HUES6 (cell line): Measurements from ENCODE around the gene ZNF732.
"Not testable (repeated sequence)": the region's sequence is repeated elsewhere in the genome, so short reads cannot be mapped to it uniquely, and the experiment has no call there.

Experiments
- H3K27ac ChIP-seq: 2 replicates; pipeline ENCODE4 v1.7.0; 2013; ENCODE audit warnings: low read depth, mild to moderate bottlenecking, low read length, inconsistent platforms
- H3K27me3 ChIP-seq: 2 replicates; pipeline ENCODE4 v1.6.1; 2013; ENCODE audit warnings: low read length; ENCODE audit not compliant: control insufficient read depth, insufficient read depth
- H3K36me3 ChIP-seq: 2 replicates; pipeline ENCODE4 v1.6.1; 2013; ENCODE audit warnings: low read length; ENCODE audit not compliant: control insufficient read depth, insufficient read depth
- H3K4me1 ChIP-seq: 2 replicates; pipeline ENCODE4 v1.6.1; 2013; ENCODE audit warnings: low read length; ENCODE audit not compliant: control insufficient read depth, insufficient read depth
- H3K4me3 ChIP-seq: 2 replicates; pipeline ENCODE4 v1.5.1; 2013; ENCODE audit warnings: low read depth, low read length
- H3K9ac ChIP-seq: one replicate; pipeline ENCODE4 v1.6.1; 2013; ENCODE audit warnings: mild to moderate bottlenecking, low read length
- H3K9me3 ChIP-seq: 2 replicates; pipeline ENCODE4 v1.6.1; 2013; ENCODE audit warnings: low read depth, low read length; ENCODE audit not compliant: control insufficient read depth, insufficient read depth

The ZNF732 gene

GRCh38 chr4:252065-252601 is 53.1 kb downstream of the ZNF732 start:
- Histone ChIP-seq H3K27me3 (no peaks in the 10 kb centered on the region), H3K4me3 (no peak overlapping the region), H3K36me3 (peaks cover 15% of the 10 kb centered on the region; the same call in 1 of the 2 replicates), H3K4me1 (no peaks in the 10 kb centered on the region), H3K9ac (no peak overlapping the region), H3K9me3 (peaks cover 66% of the 10 kb centered on the region), H3K27ac (no peak overlapping the region)

GRCh38 chr4:244471-244870 is 60.8 kb downstream of the ZNF732 start:
- Histone ChIP-seq H3K9ac (no peak overlapping the region), H3K27ac (no peak overlapping the region), H3K9me3 (peaks cover 51% of the 10 kb centered on the region), H3K36me3 (peaks cover 3% of the 10 kb centered on the region; the same call in 1 of the 2 replicates), H3K27me3 (no peaks in the 10 kb centered on the region), H3K4me3 (no peak overlapping the region), H3K4me1 (no peaks in the 10 kb centered on the region)

GRCh38 chr4:243426-243825 is 61.8 kb downstream of the ZNF732 start:
- H3K27ac ChIP-seq, result no peak overlapping the region
- no peak overlapping the region for H3K9ac ChIP-seq
- H3K9me3 ChIP-seq, result peaks cover 53% of the 10 kb centered on the region
- H3K27me3 ChIP-seq, result no peaks in the 10 kb centered on the region
- H3K4me1 ChIP-seq, result no peaks in the 10 kb centered on the region
- H3K36me3 ChIP-seq, result peaks cover 3% of the 10 kb centered on the region; the same call in 1 of the 2 replicates
- H3K4me3 ChIP-seq, result no peak overlapping the region

- Histone ChIP-seq H3K27ac (no peak overlapping the region), H3K9ac (no peak overlapping the region), H3K4me3 (no peak overlapping the region)
Measured at GRCh38 chr4:242121-242848, 63.0 kb downstream of the ZNF732 start.

GRCh38 chr4:241411-241810 is 63.9 kb downstream of the ZNF732 start:
- not testable (repeated sequence) for H3K27me3 ChIP-seq, H3K36me3 ChIP-seq, H3K4me1 ChIP-seq, H3K9ac ChIP-seq, H3K4me3 ChIP-seq, H3K27ac ChIP-seq
- H3K9me3 ChIP-seq, result peaks cover 44% of the 10 kb centered on the region

More at GRCh38 chr4:242121-242848, 63.0 kb downstream of the ZNF732 start:
- Histone ChIP-seq H3K27me3 (no peaks in the 10 kb centered on the region), H3K36me3 (peaks cover 3% of the 10 kb centered on the region; the same call in 1 of the 2 replicates), H3K4me1 (no peaks in the 10 kb centered on the region), H3K9me3 (peaks cover 49% of the 10 kb centered on the region)

- Histone ChIP-seq H3K27me3 (no peaks in the 10 kb centered on the region), H3K9ac (no peak overlapping the region), H3K9me3 (peaks cover 49% of the 10 kb centered on the region), H3K4me1 (no peaks in the 10 kb centered on the region), H3K4me3 (no peak overlapping the region), H3K36me3 (peaks cover 2% of the 10 kb centered on the region; the same call in 1 of the 2 replicates), H3K27ac (no peak overlapping the region)
Measured at GRCh38 chr4:236028-236427, 69.2 kb downstream of the ZNF732 start.

GRCh38 chr4:234178-234577 is 71.1 kb downstream of the ZNF732 start:
- H3K4me3 ChIP-seq, result no peak overlapping the region
- H3K27ac ChIP-seq, result no peak overlapping the region
- no peaks in the 10 kb centered on the region for H3K27me3 ChIP-seq
- no peak overlapping the region for H3K9ac ChIP-seq
- H3K9me3 ChIP-seq, result peaks cover 49% of the 10 kb centered on the region
- no peaks in the 10 kb centered on the region for H3K4me1 ChIP-seq
- H3K36me3 ChIP-seq, result peaks cover 2% of the 10 kb centered on the region; the same call in 1 of the 2 replicates

GRCh38 chr4:223913-224497 is 81.3 kb downstream of the ZNF732 start:
- Histone ChIP-seq H3K4me1 (no peaks in the 10 kb centered on the region), H3K36me3 (no peaks in the 10 kb centered on the region), H3K27ac (no peak overlapping the region), H3K4me3 (no peak overlapping the region), H3K9me3 (peaks cover 38% of the 10 kb centered on the region), H3K9ac (no peak overlapping the region), H3K27me3 (no peaks in the 10 kb centered on the region)
